GM13977 (cell line): ENCODE data around the gene SCGB1C2.

ENCODE experiments used
- DNase-seq: peaks from one replicate; pipeline ENCODE4 v3.0.0; 2012; ENCODE audit warnings: low spot score
- CTCF ChIP-seq: IDR thresholded peaks from 2 replicates; pipeline ENCODE4 v1.5.1; 2012; ENCODE audit warnings: mild to moderate bottlenecking, control low read depth; ENCODE audit not compliant: insufficient read depth; ENCODE audit errors: extremely low read depth, missing control alignments
- in situ Hi-C: fragments of 300-500 bp; cut with MboI; formaldehyde crosslinking; loops from one replicate; pipeline ENCODE4 v1.12.0; 2022; ENCODE audit warnings: low sequenced_read_pairs, low pct_unique_long_range_greater_than_20kb, mixed read lengths, inconsistent platforms; ENCODE audit not compliant: unreplicated experiment

The SCGB1C2 gene

GRCh38 chr17:180381-181244 is 43.2 kb downstream of the SCGB1C2 start:
- no peak for DNase-seq
- in situ Hi-C loops: no loop called here
- TF ChIP-seq CTCF: no peak

- DNase-seq: peak; percentile 62
- in situ Hi-C loops: no loop called here
- TF ChIP-seq CTCF: no peak
Observed at GRCh38 chr17:181245-182049, 44.1 kb downstream of the SCGB1C2 start, which contains the start of gene DOC2B. Gene DOC2B, minus strand, starts transcription at chr17:181650. Its CDS starts 171 bp downstream, at chr17:181479.

- no peak for DNase-seq
- in situ Hi-C loops: no loop called here
- TF ChIP-seq CTCF: no peak
Observed at GRCh38 chr17:182050-182751, 44.8 kb downstream of the SCGB1C2 start.

- TF ChIP-seq CTCF: no peak
- in situ Hi-C loops: no loop called here
Observed at GRCh38 chr17:183021-183420, 45.7 kb downstream of the SCGB1C2 start.

GRCh38 chr17:185445-186138 is 48.2 kb downstream of the SCGB1C2 start:
- no peak for DNase-seq
- in situ Hi-C loops: no loop called here
- TF ChIP-seq CTCF: no peak

More at GRCh38 chr17:183021-183420, 45.7 kb downstream of the SCGB1C2 start:
- DNase-seq: no peak

GRCh38 chr17:187130-187529 is 49.8 kb downstream of the SCGB1C2 start:
- in situ Hi-C loops: no loop called here
- TF ChIP-seq CTCF: no peak
- DNase-seq: no peak
